Activated CD4-positive, alpha-beta T cell treated with anti-CD3 and anti-CD28 coated beads, Interleukin-2, Interleukin-6, amounts not matched to agents 100 ng/mL and 50 ng/mL, durations not matched to agents 16 hours and 8 hours (primary cell): ENCODE results near the gene FRS3.

Experiments
- DNase-seq: peaks from one replicate; pipeline ENCODE4 v3.0.0-alpha.2; 2020

Gene FRS3

GRCh38 chr6:41789390-41789724 lies 9.7 kb upstream of the FRS3 start:
- DNase-seq = no peak

GRCh38 chr6:41787219-41787917 lies 7.7 kb upstream of the FRS3 start, which contains the start of gene TOMM6:
Gene TOMM6, plus strand, starts transcription at chr6:41787694. Its CDS starts 4 bp downstream, at chr6:41787698.
- peak; percentile 97 for DNase-seq

GRCh38 chr6:41786451-41787218 lies 6.9 kb upstream of the FRS3 start:
- DNase-seq = peak; percentile 93

- no peak for DNase-seq
Measured at GRCh38 chr6:41785689-41786450, 6.2 kb upstream of the FRS3 start.

GRCh38 chr6:41785254-41785653 lies 5.6 kb upstream of the FRS3 start:
- DNase-seq = no peak

- DNase-seq = no peak
Measured at GRCh38 chr6:41784581-41785171, 5.0 kb upstream of the FRS3 start.

GRCh38 chr6:41783106-41783780 lies 3.5 kb upstream of the FRS3 start:
- DNase-seq = no peak

- no peak for DNase-seq
Measured at GRCh38 chr6:41781366-41781730, 1.6 kb upstream of the FRS3 start.

- no peak for DNase-seq
Measured at GRCh38 chr6:41780551-41781365, 1.1 kb upstream of the FRS3 start, which contains the start of gene PRICKLE4. Gene PRICKLE4, plus strand, starts transcription at chr6:41780782. Its CDS starts 2,692 bp downstream, at chr6:41783474.

- DNase-seq = no peak
Measured at GRCh38 chr6:41779336-41779735, 364 bp downstream of the FRS3 start.

- DNase-seq = no peak
Measured at GRCh38 chr6:41778895-41779294, 805 bp downstream of the FRS3 start.

- no peak for DNase-seq
Measured at GRCh38 chr6:41777551-41778285, 2.0 kb downstream of the FRS3 start.

GRCh38 chr6:41775293-41775882 lies 4.3 kb downstream of the FRS3 start:
- DNase-seq = no peak

GRCh38 chr6:41774841-41775240 lies 4.9 kb downstream of the FRS3 start:
- no peak for DNase-seq

- no peak for DNase-seq
Measured at GRCh38 chr6:41771058-41771983, 8.4 kb downstream of the FRS3 start.

- DNase-seq = no peak
Measured at GRCh38 chr6:41770381-41771057, 9.2 kb downstream of the FRS3 start.

- no peak for DNase-seq
Measured at GRCh38 chr6:41769376-41769775, 10.3 kb downstream of the FRS3 start.

GRCh38 chr6:41768545-41769308 lies 11.0 kb downstream of the FRS3 start:
- no peak for DNase-seq
